ENCODE data around the gene RAB3C.

Gene RAB3C

GRCh38 chr5:58672521-58672920 is 89.6 kb downstream of the RAB3C start:
- DNase-seq (ENCODE audit: extremely low read depth, low read depth) = no peak
- TF ChIP-seq CTCF (IDR thresholded peaks at IDR 0.05; ENCODE audit: low read depth, low read length) = no peak

GRCh38 chr5:58674070-58674469 is 91.2 kb downstream of the RAB3C start:
- DNase-seq (ENCODE audit: extremely low read depth, low read depth) = no peak
- TF ChIP-seq CTCF (IDR thresholded peaks at IDR 0.05; ENCODE audit: low read depth, low read length) = no peak

- no peak for DNase-seq (ENCODE audit: extremely low read depth, low read depth)
- no peak for TF ChIP-seq CTCF (IDR thresholded peaks at IDR 0.05; ENCODE audit: low read depth, low read length)
These were observed 91.8 kb downstream of the RAB3C start for GRCh38 chr5:58674711-58675110.

- no peak for TF ChIP-seq CTCF (IDR thresholded peaks at IDR 0.05; ENCODE audit: low read depth, low read length)
- DNase-seq (ENCODE audit: extremely low read depth, low read depth) = no peak
These were observed 92.5 kb downstream of the RAB3C start for GRCh38 chr5:58675341-58675740.

GRCh38 chr5:58677650-58678049 is 94.8 kb downstream of the RAB3C start:
- no peak for TF ChIP-seq CTCF (IDR thresholded peaks at IDR 0.05; ENCODE audit: low read depth, low read length)
- DNase-seq (ENCODE audit: extremely low read depth, low read depth) = no peak

- no peak for DNase-seq (ENCODE audit: extremely low read depth, low read depth)
- no peak for TF ChIP-seq CTCF (IDR thresholded peaks at IDR 0.05; ENCODE audit: low read depth, low read length)
These were observed 97.6 kb downstream of the RAB3C start for GRCh38 chr5:58680503-58680902.

GRCh38 chr5:58681943-58682342 is 99.1 kb downstream of the RAB3C start:
- TF ChIP-seq CTCF (IDR thresholded peaks at IDR 0.05; ENCODE audit: low read depth, low read length) = no peak
- DNase-seq (ENCODE audit: extremely low read depth, low read depth) = no peak

Data from AG09319 (cell line).